WI38 (cell line): ENCODE data around the gene SNX20.

Source experiments
- H3K4me3 ChIP-seq: 2 replicates; pipeline ENCODE4 v1.5.1; 2011; ENCODE audit warnings: low read depth, mild to moderate bottlenecking, control low read depth, low read length
- CTCF ChIP-seq: IDR thresholded peaks from 2 replicates; pipeline ENCODE4 v1.5.1; 2012; ENCODE audit warnings: low read depth, mild to moderate bottlenecking, control low read depth, low read length

The SNX20 gene

GRCh38 chr16:50688083-50688482 is 7.0 kb upstream of the SNX20 start:
- H3K4me3 ChIP-seq: no peak overlapping the region
- TF ChIP-seq CTCF: no peak

GRCh38 chr16:50685462-50686063 is 4.5 kb upstream of the SNX20 start:
- TF ChIP-seq CTCF: no peak

GRCh38 chr16:50684823-50685461 is 3.8 kb upstream of the SNX20 start:
- no peak for TF ChIP-seq CTCF
- H3K4me3 ChIP-seq: no peak overlapping the region

More at GRCh38 chr16:50685462-50686063, 4.5 kb upstream of the SNX20 start:
- no peak overlapping the region for H3K4me3 ChIP-seq

GRCh38 chr16:50683689-50684374 is 2.7 kb upstream of the SNX20 start:
- TF ChIP-seq CTCF: no peak
- H3K4me3 ChIP-seq: no peak overlapping the region

GRCh38 chr16:50680556-50680893 is 587 bp downstream of the SNX20 start:
- no peak for TF ChIP-seq CTCF
- no peak overlapping the region for H3K4me3 ChIP-seq

DNA sequence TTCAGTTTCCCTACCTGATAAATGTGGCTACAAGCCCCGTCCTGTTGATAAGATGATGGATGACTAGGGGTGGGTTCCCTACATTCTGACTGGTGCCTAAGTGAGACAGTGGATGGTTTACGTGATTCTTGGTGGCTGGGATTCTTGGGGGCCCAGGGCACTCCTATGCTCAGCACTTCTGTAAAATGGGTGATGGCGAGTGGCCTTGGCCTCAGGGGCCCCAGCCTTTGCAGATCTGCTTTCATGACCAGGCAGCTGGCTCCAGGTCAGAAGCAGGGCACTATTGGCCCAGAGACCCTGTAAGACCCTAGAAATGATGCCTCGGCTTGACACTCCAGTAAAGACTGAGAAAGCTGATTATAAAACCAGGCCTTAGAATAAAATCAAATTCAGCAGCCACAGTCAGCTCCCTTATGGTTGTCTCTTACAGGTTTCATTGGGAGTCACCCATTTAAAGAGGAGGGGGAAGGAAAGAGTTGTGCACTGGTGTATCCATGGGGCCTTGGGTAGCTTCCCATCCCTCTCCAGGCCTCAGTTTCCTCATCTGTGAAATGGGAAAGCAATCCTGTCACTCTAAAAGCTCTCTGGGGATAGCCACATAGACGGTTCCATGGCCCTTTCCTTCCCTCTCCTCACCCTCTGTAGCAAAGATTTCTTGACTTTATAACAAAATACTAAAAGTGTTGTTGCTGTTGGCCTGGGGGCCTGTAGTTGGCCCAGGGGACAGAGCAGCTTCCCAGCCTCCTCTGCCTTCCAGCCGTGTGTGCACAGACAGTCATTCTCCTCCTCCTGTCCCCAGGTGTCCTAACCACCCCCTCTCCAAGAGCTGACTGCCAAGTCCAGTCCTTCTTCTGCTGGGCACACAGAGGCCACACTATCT is 1.2 kb downstream of the SNX20 start:
- TF ChIP-seq CTCF: no peak
- no peak overlapping the region for H3K4me3 ChIP-seq
